GM21390 (cell line): ENCODE data around the gene ATN1.
"Not testable (repeated sequence)": the region's sequence is repeated elsewhere in the genome, so short reads cannot be mapped to it uniquely, and the experiment has no call there.

ENCODE experiments used
- ATAC-seq: cut with Tn5 transposase; IDR thresholded peaks from one replicate; pipeline ENCODE4 v1.9.1; 2021; ENCODE audit not compliant: unreplicated experiment

ATN1 gene, protein sequence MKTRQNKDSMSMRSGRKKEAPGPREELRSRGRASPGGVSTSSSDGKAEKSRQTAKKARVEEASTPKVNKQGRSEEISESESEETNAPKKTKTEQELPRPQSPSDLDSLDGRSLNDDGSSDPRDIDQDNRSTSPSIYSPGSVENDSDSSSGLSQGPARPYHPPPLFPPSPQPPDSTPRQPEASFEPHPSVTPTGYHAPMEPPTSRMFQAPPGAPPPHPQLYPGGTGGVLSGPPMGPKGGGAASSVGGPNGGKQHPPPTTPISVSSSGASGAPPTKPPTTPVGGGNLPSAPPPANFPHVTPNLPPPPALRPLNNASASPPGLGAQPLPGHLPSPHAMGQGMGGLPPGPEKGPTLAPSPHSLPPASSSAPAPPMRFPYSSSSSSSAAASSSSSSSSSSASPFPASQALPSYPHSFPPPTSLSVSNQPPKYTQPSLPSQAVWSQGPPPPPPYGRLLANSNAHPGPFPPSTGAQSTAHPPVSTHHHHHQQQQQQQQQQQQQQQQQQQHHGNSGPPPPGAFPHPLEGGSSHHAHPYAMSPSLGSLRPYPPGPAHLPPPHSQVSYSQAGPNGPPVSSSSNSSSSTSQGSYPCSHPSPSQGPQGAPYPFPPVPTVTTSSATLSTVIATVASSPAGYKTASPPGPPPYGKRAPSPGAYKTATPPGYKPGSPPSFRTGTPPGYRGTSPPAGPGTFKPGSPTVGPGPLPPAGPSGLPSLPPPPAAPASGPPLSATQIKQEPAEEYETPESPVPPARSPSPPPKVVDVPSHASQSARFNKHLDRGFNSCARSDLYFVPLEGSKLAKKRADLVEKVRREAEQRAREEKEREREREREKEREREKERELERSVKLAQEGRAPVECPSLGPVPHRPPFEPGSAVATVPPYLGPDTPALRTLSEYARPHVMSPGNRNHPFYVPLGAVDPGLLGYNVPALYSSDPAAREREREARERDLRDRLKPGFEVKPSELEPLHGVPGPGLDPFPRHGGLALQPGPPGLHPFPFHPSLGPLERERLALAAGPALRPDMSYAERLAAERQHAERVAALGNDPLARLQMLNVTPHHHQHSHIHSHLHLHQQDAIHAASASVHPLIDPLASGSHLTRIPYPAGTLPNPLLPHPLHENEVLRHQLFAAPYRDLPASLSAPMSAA (N-terminal part only)

DNA sequence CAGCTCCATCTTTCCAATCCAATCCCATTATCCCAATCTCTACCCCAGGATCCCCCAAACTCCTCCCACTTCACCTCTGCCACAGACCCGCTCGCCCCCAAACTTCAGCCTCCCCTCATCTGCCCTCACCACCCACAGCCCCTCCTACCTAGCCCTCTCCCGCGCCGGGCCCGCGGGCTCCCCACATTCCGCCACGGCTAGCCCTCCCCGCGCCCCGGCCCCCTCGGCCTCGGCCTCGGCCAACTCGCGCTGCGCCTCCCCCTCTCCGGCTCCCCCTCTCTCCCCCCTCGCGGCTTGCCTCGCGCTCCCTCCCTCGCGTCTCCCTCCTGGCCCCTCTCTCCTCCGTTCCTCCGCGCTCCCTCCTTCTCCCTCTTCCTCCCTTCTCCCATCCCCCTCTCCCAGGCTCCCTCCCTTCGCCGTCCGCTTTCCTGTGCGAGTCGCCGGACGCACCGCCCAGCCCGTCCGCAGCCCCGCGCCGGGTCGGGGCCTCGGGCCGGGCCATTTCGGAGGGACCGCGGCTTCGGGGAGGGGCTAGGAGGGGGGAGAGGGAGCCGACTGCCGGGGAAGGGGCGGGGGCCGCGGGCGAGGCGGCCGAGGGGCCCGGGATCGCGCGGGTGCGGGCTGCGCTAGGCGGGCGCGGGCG, at the start of gene ATN1:
Gene ATN1 (plus strand): TSS at position 581 of the 643 bp plus-strand sequence. CDS start 6,043 bp downstream, outside the sequence.
- no peak for ATAC-seq

- not testable (repeated sequence) for ATAC-seq
These were observed 47.9 kb upstream of the ATN1 start for GRCh38 chr12:6879824-6880223.

- no peak for ATAC-seq
These were observed 44.5 kb upstream of the ATN1 start for GRCh38 chr12:6883252-6883651.

GRCh38 chr12:6883683-6884082, 44.1 kb upstream of the ATN1 start:
- ATAC-seq, result no peak

GRCh38 chr12:6884539-6884938, 43.2 kb upstream of the ATN1 start:
- no peak for ATAC-seq

- not testable (repeated sequence) for ATAC-seq
These were observed 41.4 kb upstream of the ATN1 start for GRCh38 chr12:6886206-6886999.

GRCh38 chr12:6887460-6887859, 40.3 kb upstream of the ATN1 start:
- ATAC-seq, result no peak

DNA sequence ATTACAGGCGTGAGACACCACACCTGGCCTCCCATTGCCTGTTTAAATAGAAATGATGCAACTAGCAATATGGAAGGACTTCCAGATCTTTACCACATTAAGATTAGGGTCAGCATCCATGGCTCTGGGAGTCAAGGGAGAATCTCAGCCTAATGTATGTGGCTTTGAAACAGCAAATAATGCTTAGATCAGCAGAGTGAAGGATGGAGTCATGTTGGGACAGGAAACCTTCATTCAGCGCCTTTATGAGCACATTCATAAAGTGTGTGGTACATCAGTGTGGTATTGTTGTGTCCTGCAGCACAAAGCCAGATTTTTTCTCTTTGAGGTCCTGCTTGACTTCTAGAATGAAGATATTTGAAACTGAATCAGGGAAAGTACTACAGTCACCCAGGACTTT, 39.4 kb upstream of the ATN1 start:
- no peak for ATAC-seq

GRCh38 chr12:6888794-6889193, 39.0 kb upstream of the ATN1 start:
- ATAC-seq, result not testable (repeated sequence)

DNA sequence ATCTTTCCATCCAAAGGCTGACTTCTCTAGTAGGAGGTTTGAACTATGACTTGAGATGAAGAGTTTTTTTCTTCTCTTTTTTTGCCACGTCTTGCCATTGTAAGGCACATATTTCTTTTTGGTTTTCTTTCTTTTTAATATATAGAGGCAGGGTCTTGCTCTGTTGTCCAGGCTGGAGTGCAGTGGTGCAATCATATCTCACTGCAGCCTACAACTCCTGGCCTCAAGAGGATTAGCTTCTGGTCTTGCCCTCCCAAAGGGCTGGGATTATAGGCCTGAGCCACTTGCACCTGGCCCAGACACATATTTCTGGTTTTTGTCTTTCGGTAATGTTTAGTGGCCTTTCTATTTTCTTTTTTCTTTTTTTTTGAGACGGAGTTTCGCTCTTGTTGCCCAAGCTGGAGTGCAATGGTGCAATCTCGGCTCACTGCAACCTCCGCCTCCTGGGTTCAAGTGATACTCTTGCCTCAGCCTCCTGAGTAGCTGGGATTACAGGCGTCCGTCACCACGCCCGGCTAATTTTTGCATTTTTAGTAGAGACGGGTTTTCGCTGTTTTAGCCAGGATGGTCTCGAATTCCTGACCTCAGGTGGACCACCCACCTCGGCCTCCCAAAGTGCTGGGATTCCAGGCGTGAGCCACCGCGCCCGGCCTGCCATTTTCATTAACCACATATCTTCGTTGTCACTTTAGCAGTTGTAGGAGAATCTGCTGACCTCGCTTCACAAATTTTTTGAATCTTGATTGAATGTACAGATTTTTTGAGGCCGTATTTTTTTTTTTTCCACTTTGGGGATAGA, 37.8 kb upstream of the ATN1 start:
- ATAC-seq, result not testable (repeated sequence)

DNA sequence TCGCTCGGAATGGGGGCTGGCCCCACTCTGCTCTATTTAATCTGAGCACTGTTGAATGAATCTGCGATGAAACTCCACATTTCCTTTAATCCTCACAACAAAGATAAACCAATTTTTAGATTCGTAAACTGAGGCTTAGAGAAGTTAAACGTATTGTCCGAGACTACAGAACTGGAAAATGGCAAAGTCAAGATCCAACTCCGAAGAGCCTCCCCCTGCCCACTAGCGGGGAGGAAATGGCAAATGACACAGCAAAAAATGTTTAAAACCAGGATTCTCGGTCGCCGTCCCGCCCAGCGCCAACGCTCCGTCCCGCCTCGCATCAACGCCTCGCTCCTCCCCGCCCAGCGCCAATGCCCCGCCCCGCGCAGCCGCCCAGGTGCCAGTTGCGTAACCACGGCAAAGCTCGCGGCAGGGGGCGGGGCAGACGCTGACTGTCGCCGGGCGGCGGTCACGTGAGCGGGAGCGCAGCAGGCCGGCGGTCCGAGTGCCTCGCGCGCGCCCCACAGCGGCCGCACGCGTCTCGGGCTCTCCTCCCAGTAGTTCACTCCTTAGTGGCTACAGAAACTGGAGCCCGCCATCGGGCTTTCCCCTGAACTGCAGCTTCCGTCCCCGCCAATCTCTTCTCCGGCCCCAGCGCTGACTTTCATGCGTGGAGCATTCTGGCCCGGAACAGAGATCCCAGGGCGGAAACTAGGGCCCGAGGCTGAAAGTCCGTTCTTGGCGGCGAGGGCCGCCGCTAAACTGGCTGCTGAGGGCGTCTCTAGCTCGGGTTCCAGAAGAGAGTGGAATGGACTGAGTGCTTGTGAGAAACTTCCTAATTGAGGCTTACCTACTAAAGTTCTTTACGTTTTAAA, 36.7 kb upstream of the ATN1 start:
- ATAC-seq, result peak; percentile 91

- ATAC-seq, result no peak
These were observed 36.1 kb upstream of the ATN1 start for GRCh38 chr12:6891646-6892001.

DNA sequence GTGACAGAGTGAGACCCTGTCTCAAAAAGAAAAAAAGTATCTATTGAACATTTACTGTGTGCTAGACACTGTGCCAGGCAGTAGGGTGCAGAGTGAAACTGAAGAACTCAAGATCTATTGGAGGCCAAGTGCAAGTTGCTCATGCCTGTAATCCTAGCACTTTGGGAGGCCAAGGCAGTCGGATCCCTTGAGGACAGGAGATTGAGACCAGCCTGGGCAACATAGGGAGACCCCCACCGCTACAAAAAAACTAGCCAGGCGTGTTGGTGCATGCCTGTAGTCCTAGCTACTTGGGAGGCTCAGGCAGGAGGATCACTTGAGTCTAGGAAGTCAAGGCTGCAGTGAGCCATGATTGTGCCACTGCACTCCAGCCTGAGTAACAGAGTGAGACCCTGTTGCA, 35.1 kb upstream of the ATN1 start:
- not testable (repeated sequence) for ATAC-seq

- no peak for ATAC-seq
These were observed 33.4 kb upstream of the ATN1 start for GRCh38 chr12:6894321-6894720.

GRCh38 chr12:6896846-6897435, 30.8 kb upstream of the ATN1 start:
- no peak for ATAC-seq

DNA sequence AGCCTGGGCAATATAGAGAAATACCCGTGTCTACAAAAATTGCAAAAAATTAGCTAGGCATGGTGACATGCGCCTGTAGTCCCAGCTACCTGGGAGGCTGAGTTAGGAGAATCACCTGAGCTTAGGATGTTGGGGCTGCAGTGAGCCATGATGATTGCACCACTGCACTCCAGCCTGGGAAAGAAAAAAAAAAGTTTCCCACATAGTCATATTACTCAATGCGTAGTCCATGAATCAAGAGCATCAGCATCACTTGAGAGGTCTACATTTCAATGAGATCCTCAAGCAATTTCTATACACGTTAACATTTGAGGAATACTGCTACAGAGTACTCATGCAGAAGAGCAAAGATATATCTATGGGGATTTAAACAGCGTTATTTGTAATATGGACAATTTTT, 28.3 kb upstream of the ATN1 start:
- no peak for ATAC-seq

DNA sequence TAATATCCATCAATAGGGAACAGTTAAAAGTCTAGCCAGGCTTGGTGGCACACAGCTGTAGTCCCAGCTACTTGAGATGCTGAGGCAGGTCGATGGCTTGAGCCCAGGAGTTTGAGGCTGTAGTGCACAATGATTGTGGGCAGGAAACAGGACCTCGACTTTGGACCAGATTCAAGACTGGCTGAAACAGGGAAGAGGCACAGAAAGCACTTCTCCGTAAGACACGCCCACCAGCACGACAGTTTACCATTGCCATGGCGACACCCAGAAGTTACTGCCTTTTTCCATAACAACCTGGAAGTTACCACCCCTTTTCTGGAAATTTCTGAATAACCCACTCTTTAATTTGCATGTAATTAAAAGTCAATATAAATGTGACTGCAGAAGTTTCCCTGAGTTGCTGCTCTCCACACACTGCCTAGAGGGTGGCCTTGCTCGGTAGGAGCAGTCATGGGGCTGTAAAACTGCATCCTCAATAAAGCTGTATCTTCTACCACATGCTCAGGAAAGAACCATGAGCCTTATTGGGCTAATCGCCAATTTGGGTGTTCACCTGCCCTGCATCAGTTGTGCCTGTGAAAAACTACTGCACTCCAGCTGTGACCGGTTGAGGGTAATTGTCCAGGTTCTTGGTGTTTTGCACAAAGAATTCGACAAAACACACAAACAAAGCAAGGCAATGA, 27.8 kb upstream of the ATN1 start:
- ATAC-seq, result no peak

- ATAC-seq, result no peak
These were observed 25.3 kb upstream of the ATN1 start for GRCh38 chr12:6902448-6902847.
